GM19351 (cell line): ENCODE measurements around the gene PNMA8B.

Experiments used
- ATAC-seq: cut with Tn5 transposase; IDR thresholded peaks from one replicate; pipeline ENCODE4 v1.9.1; 2021; ENCODE audit warnings: mild to moderate bottlenecking, moderate library complexity; ENCODE audit not compliant: unreplicated experiment

PNMA8B gene

GRCh38 chr19:46487802-46488445 is 7.7 kb downstream of the PNMA8B start:
- ATAC-seq: no peak

- ATAC-seq: no peak
Measured at GRCh38 chr19:46487178-46487801, 8.4 kb downstream of the PNMA8B start.

- ATAC-seq: no peak
Measured at GRCh38 chr19:46486358-46486757, 9.3 kb downstream of the PNMA8B start.

- ATAC-seq: no peak
Measured at GRCh38 chr19:46484656-46485055, 11.0 kb downstream of the PNMA8B start.

GRCh38 chr19:46482631-46483030 is 13.0 kb downstream of the PNMA8B start:
- ATAC-seq: no peak

GRCh38 chr19:46481947-46482346 is 13.7 kb downstream of the PNMA8B start:
- no peak for ATAC-seq

- no peak for ATAC-seq
Measured at GRCh38 chr19:46481223-46481848, 14.3 kb downstream of the PNMA8B start.

- no peak for ATAC-seq
Measured at GRCh38 chr19:46480415-46480814, 15.3 kb downstream of the PNMA8B start.

GRCh38 chr19:46478356-46478986 is 17.2 kb downstream of the PNMA8B start:
- no peak for ATAC-seq

- ATAC-seq: no peak
Measured at GRCh38 chr19:46475986-46476385, 19.7 kb downstream of the PNMA8B start.

- no peak for ATAC-seq
Measured at GRCh38 chr19:46474211-46474610, 21.5 kb downstream of the PNMA8B start.

- ATAC-seq: no peak
Measured at GRCh38 chr19:46472592-46472991, 23.1 kb downstream of the PNMA8B start.

- ATAC-seq: no peak
Measured at GRCh38 chr19:46471811-46472543, 23.7 kb downstream of the PNMA8B start.

GRCh38 chr19:46471116-46471733 is 24.4 kb downstream of the PNMA8B start, which contains the start of gene PNMA8A:
TSS of gene PNMA8A (minus strand) at chr19:46471563. CDS start at chr19:46471035, 528 bp downstream.
- ATAC-seq: no peak

GRCh38 chr19:46470376-46470775 is 25.3 kb downstream of the PNMA8B start:
- no peak for ATAC-seq

GRCh38 chr19:46469541-46470185 is 26.0 kb downstream of the PNMA8B start:
- no peak for ATAC-seq

GRCh38 chr19:46466536-46467196 is 29.0 kb downstream of the PNMA8B start:
- ATAC-seq: peak; percentile 77

GRCh38 chr19:46463516-46463915 is 32.2 kb downstream of the PNMA8B start:
- no peak for ATAC-seq

- no peak for ATAC-seq
Measured at GRCh38 chr19:46461537-46461936, 34.1 kb downstream of the PNMA8B start.

GRCh38 chr19:46460981-46461380 is 34.7 kb downstream of the PNMA8B start:
- no peak for ATAC-seq
